Natural killer cell treated with Interleukin-12 subunit alpha and Interleukin-12 subunit beta and Interleukin-15 and Interleukin-18, amount 100 ng/mL, for 72 hours (primary cell): Measurements from ENCODE around the gene LHX3. TPM values are rescaled to one million over a fixed set of nuclear protein-coding genes. Genes with fewer than 3 reads are reported as not detected.

Experiments used
- ATAC-seq, 2 donors: fragments of 150-1000 bp; cut with Tn5 transposase in 1 of 2; sonication (Bioruptor Pico), chemical (Tn5 transposase) in 1 of 2; 2 replicates each; pipeline ENCODE4 v1.10.0; 2021
- DNase-seq: peaks from one replicate; pipeline ENCODE4 v3.0.0; 2022; ENCODE audit warnings: low spot score
- H3K27ac Mint-ChIP-seq, 2 donors: 1 replicate in 1 of 2; 2 replicates in 1 of 2; pipeline ENCODE4 v1.8.0; 2022; ENCODE audit warnings: mixed read lengths in 2 of 2, mild to moderate bottlenecking in 1 of 2, moderate library complexity in 1 of 2
- H3K27me3 Mint-ChIP-seq, 2 donors: 1 replicate in 1 of 2; 2 replicates in 1 of 2; pipeline ENCODE4 v1.8.0; 2022; ENCODE audit warnings: mixed read lengths in 2 of 2
- H3K36me3 Mint-ChIP-seq: one replicate; pipeline ENCODE4 v1.8.0; 2022; ENCODE audit warnings: mixed read lengths
- H3K4me1 Mint-ChIP-seq, 2 donors: 1 replicate in 1 of 2; 2 replicates in 1 of 2; pipeline ENCODE4 v1.8.0; 2022; ENCODE audit warnings: low read depth in 2 of 2, mixed read lengths in 2 of 2, mild to moderate bottlenecking in 1 of 2
- H3K4me3 Mint-ChIP-seq: one replicate; pipeline ENCODE4 v1.8.0; 2022; ENCODE audit warnings: mixed read lengths
- H3K9me3 Mint-ChIP-seq: 2 replicates; pipeline ENCODE4 v1.8.0; 2022; ENCODE audit warnings: mixed read lengths
- total RNA-seq, 2 donors: library from RNA; stranded (reverse); gene quantifications; one replicate each; pipeline ENCODE4 v1.2.3, GENCODE V29; 2022

Gene LHX3
- total RNA-seq, 2 donors from 2014 or later: 0.12 TPM; not detected in 1

GRCh38 chr9:136226680-136227407, 21.9 kb upstream of the LHX3 start:
- no peaks in the 10 kb centered on the region for H3K27me3 Mint-ChIP-seq
- no peaks in the 10 kb centered on the region for H3K36me3 Mint-ChIP-seq
- H3K4me3 Mint-ChIP-seq: no peak overlapping the region
- H3K4me1 Mint-ChIP-seq: peaks cover 16 to 17% of the 10 kb centered on the region in 2 donors
- DNase-seq (no peak), ATAC-seq (no peak)
- no peak overlapping the region for H3K27ac Mint-ChIP-seq
- no peaks in the 10 kb centered on the region for H3K9me3 Mint-ChIP-seq

- no peak for DNase-seq
- Mint-ChIP-seq H3K27me3 (no peaks in the 10 kb centered on the region), H3K4me3 (peak overlapping the region; percentile 63), H3K9me3 (no peaks in the 10 kb centered on the region), H3K36me3 (no peaks in the 10 kb centered on the region), H3K4me1 (peaks cover 16% of the 10 kb centered on the region in 2 donors), H3K27ac (peak overlapping the region; percentile 20 to 67)
- peak; percentile 51 to 78 for ATAC-seq
Observed at GRCh38 chr9:136225748-136226679, 21.1 kb upstream of the LHX3 start.

- DNase-seq: no peak
- no peaks in the 10 kb centered on the region for H3K27me3 Mint-ChIP-seq
- no peaks in the 10 kb centered on the region for H3K36me3 Mint-ChIP-seq
- H3K4me1 Mint-ChIP-seq: peaks cover 12 to 16% of the 10 kb centered on the region in 2 donors
- H3K4me3 Mint-ChIP-seq: peak overlapping the region; percentile 63
- peak in 1 of 2 donors; percentile 70 for ATAC-seq
- peak overlapping the region; percentile 20 to 67 for H3K27ac Mint-ChIP-seq
- no peaks in the 10 kb centered on the region for H3K9me3 Mint-ChIP-seq
Observed at GRCh38 chr9:136225366-136225747, 20.4 kb upstream of the LHX3 start.

- ATAC-seq: no peak
- H3K4me3 Mint-ChIP-seq: no peak overlapping the region
- no peaks in the 10 kb centered on the region for H3K9me3 Mint-ChIP-seq
- H3K27me3 Mint-ChIP-seq: no peaks in the 10 kb centered on the region
- no peak overlapping the region for H3K27ac Mint-ChIP-seq
- peaks cover 12 to 16% of the 10 kb centered on the region in 2 donors for H3K4me1 Mint-ChIP-seq
- no peaks in the 10 kb centered on the region for H3K36me3 Mint-ChIP-seq
- no peak for DNase-seq
Observed at GRCh38 chr9:136223871-136224640, 19.1 kb upstream of the LHX3 start.

- Mint-ChIP-seq H3K27me3 (no peaks in the 10 kb centered on the region), H3K4me1 (peaks cover 10 to 13% of the 10 kb centered on the region in 2 donors), H3K27ac (no peak overlapping the region), H3K36me3 (no peaks in the 10 kb centered on the region), H3K9me3 (no peaks in the 10 kb centered on the region), H3K4me3 (no peak overlapping the region)
- DNase-seq (no peak), ATAC-seq (no peak)
Observed at GRCh38 chr9:136222906-136223285, 18.0 kb upstream of the LHX3 start.

GRCh38 chr9:136222166-136222905, 17.4 kb upstream of the LHX3 start:
- Mint-ChIP-seq H3K27ac (no peak overlapping the region), H3K9me3 (no peaks in the 10 kb centered on the region), H3K4me1 (peaks cover 9 to 12% of the 10 kb centered on the region in 2 donors), H3K36me3 (no peaks in the 10 kb centered on the region), H3K27me3 (no peaks in the 10 kb centered on the region), H3K4me3 (no peak overlapping the region)
- no peak for DNase-seq
- ATAC-seq: no peak

GRCh38 chr9:136220017-136220729, 15.2 kb upstream of the LHX3 start:
- Mint-ChIP-seq H3K4me3 (no peak overlapping the region), H3K27ac (no peak overlapping the region), H3K27me3 (no peaks in the 10 kb centered on the region), H3K36me3 (no peaks in the 10 kb centered on the region), H3K9me3 (no peaks in the 10 kb centered on the region), H3K4me1 (peaks cover 3 to 4% of the 10 kb centered on the region in 2 donors)
- ATAC-seq: peak in 1 of 2 donors; percentile 64
- no peak for DNase-seq

GRCh38 chr9:136219276-136219675, 14.3 kb upstream of the LHX3 start:
- Mint-ChIP-seq H3K4me3 (no peak overlapping the region), H3K9me3 (no peaks in the 10 kb centered on the region), H3K27ac (no peak overlapping the region), H3K4me1 (peaks cover 0 to 2% of the 10 kb centered on the region in 2 donors), H3K36me3 (peaks cover 6% of the 10 kb centered on the region), H3K27me3 (no peaks in the 10 kb centered on the region)
- ATAC-seq (no peak), DNase-seq (no peak)

- H3K27ac Mint-ChIP-seq: no peak overlapping the region
Observed at GRCh38 chr9:136218673-136219072, 13.7 kb upstream of the LHX3 start.

GRCh38 chr9:136218271-136218670, 13.3 kb upstream of the LHX3 start:
- Mint-ChIP-seq H3K9me3 (no peaks in the 10 kb centered on the region), H3K36me3 (peaks cover 6% of the 10 kb centered on the region), H3K4me1 (peaks cover 0 to 2% of the 10 kb centered on the region in 2 donors), H3K27ac (no peak overlapping the region), H3K4me3 (no peak overlapping the region), H3K27me3 (no peaks in the 10 kb centered on the region)
- no peak for DNase-seq
- ATAC-seq: no peak

More at GRCh38 chr9:136218673-136219072, 13.7 kb upstream of the LHX3 start:
- Mint-ChIP-seq H3K4me1 (peaks cover 0 to 2% of the 10 kb centered on the region in 2 donors), H3K27me3 (no peaks in the 10 kb centered on the region), H3K36me3 (peaks cover 6% of the 10 kb centered on the region), H3K9me3 (no peaks in the 10 kb centered on the region), H3K4me3 (no peak overlapping the region)
- no peak for ATAC-seq
- DNase-seq: no peak

GRCh38 chr9:136216541-136217244, 11.8 kb upstream of the LHX3 start:
- ATAC-seq: no peak

GRCh38 chr9:136213733-136214132, 8.8 kb upstream of the LHX3 start:
- H3K27me3 Mint-ChIP-seq: no peaks in the 10 kb centered on the region
- no peak overlapping the region for H3K4me3 Mint-ChIP-seq
- H3K4me1 Mint-ChIP-seq: peaks cover 0 to 2% of the 10 kb centered on the region in 2 donors
- DNase-seq (no peak), ATAC-seq (no peak)
- no peak overlapping the region for H3K27ac Mint-ChIP-seq
- H3K9me3 Mint-ChIP-seq: no peaks in the 10 kb centered on the region
- H3K36me3 Mint-ChIP-seq: peaks cover 6% of the 10 kb centered on the region

More at GRCh38 chr9:136216541-136217244, 11.8 kb upstream of the LHX3 start:
- no peak for DNase-seq
- peaks cover 6% of the 10 kb centered on the region for H3K36me3 Mint-ChIP-seq
- H3K4me1 Mint-ChIP-seq: peaks cover 0 to 2% of the 10 kb centered on the region in 2 donors
- no peaks in the 10 kb centered on the region for H3K27me3 Mint-ChIP-seq
- no peaks in the 10 kb centered on the region for H3K9me3 Mint-ChIP-seq
- no peak overlapping the region for H3K4me3 Mint-ChIP-seq
- no peak overlapping the region for H3K27ac Mint-ChIP-seq
